Left forelimb (tissue), 1 donor: ENCODE data around the gene EFHC1.
"Not testable (repeated sequence)": the region's sequence is repeated elsewhere in the genome, so short reads cannot be mapped to it uniquely, and the experiment has no call there.

Experiments used
- DNase-seq: peaks from one replicate; pipeline ENCODE4 v3.0.0-alpha.2; 2018; ENCODE audit warnings: low spot score

EFHC1 gene

DNA sequence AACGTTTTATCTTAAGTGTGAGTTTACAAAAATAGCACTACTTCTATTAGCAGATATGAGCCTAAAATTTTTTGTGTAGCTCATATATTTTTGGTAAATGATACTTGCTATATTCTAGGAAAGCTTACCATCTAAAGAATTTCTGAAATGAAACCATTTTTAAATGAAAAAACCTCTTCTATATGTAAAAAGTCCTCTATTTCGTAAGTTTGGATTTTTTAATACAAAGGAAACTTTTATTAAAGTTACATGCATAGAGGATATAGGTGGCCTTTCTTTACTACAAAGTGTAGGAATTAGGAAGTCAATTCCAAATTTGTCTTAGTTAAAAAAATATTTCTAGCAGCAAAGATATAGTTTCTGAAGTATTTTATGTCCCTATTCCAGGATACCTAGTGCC lies 18.8 kb downstream of the EFHC1 start:
- DNase-seq: no peak

DNA sequence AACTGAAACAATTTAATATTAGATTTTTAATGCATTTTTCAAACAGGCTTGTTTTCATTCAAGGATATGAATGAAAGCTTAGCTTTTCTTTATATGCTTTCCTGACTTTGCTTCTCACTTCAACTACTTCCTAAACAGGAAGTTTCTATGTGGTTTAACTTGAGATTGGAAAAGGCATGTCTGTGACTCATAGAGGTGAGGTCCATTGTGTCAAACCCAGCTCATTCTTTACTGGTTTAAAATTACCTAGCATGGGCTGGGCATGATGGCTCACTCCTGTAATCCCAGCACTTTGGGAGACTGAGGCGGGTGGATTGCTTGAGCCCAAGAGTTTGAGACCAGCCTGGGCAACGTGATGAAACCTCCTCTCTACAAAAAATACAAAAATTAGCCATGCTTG lies 34.4 kb downstream of the EFHC1 start:
- DNase-seq: no peak

DNA sequence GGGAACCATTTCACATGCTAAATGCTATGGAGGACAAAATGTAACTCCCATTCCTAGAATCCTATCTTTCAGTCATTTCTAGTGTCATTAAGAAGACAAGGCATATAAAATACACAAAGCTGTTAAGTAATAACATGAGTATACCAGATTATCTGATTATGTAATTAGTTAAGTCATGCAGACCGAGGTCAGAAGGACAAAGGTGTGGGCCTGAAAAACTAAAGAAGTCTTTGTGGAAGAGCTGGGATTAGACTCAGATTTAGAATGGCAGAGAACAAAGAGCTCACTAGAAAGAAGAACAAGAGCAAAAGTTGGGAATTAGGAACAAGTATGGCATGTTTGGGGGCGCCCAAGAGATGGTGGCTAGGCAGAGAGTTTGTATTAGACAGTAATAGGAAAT lies 37.0 kb downstream of the EFHC1 start:
- DNase-seq: no peak

DNA sequence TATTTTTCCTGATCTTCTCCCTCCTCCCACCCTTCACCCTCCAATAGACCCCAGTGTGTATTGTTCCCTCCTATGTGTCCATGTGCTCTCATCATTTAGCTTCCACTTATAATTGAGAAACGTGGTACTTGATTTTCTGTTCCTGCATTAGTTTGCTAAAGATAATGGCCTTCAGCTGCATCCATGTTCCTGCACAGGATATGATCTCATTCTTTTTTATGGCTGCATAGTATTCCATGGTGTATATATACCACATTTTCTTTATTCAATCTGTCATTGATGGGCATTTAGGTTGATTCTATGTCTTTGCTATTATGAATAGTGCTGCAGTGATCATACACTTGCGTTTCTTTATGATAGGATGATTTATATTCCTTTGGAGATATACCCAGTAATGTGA lies 41.1 kb downstream of the EFHC1 start:
- not testable (repeated sequence) for DNase-seq

DNA sequence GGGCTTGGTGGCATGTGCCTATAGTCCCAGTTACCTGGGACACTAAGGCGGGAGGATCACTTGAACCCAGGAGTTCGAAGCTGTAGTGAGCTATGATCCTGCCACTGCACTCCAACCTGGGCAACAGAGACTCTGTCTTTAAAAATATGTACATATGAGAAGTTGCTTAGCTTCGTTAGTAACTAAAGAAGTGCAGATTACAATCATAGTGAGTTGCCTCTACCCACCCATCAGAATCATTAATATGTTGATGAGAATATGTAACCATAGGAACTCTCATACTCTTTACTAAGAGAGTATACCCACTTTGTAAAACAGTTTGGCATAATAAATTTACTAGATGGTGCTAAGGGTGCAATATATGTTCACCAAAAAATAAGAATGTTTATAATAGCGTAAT lies 54.0 kb downstream of the EFHC1 start:
- DNase-seq: no peak

DNA sequence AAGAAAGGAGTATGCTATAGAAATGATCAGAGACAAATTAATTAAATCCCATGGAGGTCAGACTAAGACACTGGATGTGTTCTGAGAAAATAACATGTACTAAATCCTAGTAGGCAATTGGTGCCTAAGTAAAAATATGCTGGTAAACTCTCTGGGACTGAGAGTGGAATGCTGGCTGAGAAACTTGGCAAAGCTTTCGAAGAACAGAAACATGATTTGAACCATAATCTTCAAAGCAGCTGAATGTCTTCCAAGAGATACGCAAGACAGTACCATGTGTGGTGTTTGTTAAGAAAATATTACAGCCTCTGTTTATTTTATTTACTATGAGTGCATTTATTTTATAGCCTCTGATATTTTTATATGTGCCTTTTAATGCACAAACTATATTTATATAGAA lies 55.2 kb downstream of the EFHC1 start:
- no peak for DNase-seq

DNA sequence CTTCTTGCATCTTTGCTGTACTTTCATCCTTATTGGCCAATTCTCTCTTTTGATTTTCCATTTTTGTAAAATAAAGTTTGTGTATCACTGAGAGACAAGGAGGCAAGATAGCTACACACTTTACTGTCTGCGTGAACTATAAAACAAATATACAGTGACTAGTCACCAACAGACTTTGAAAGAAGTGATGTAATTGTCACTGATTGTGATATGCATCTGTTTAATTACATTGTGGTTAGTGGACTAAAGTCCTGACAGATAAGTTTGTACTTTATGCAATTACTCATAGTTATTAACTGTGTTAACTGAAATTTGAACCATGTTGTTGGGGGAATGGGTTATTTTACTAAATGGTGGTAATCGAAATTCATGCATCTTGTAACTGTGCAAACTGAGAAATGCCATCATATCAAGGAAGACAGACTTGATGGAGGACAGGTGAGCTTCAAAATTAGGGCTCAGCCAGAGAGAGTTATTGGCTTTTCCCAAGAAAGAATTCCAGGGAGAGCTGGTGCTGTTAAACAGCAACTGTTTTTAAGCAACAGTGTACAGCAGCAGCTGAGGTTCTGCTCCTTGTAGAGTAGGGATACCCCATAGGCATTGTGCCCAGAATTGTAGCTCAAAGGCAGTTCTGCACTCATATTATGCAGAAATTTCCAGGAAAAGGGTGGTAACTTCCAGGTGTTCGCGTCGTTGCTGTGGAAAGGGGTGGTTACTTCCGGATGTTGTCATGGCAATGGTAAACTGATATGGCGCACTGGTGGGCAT lies 62.9 kb downstream of the EFHC1 start:
- no peak for DNase-seq

DNA sequence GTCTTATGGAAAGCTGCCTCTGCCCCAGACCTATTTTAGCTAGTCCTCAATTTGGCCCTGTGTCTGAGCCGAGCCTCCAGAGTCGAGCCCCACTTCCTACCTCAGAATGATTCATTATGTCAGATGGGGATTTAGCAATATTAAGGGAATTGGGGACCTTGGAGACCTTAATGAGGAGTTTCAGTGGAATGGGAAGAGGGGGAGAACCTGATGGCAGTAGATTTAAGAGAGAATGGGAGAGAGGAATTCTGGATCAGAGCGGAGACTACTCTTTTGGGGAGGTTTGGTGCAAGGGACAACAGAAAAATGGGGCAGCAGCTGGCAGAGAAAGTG lies 63.5 kb downstream of the EFHC1 start:
- DNase-seq: no peak

DNA sequence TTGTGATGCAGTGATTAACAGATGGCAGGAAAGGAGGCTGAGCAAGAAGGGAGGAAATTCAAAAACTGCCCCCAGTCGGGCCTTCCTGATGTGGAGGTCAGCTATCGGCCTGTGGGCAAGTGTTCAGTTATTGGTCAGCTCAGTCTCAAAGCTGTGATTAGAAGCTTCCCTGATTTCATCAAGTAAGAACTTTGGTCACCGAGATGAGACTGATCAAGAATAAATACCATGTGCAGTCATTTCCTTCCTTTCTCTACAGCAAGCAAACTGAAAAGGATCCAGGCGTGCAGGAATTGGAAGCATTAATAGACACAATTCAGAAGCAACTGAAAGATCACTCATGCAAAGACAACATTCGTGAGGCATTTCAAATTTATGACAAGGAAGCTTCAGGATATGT lies 69.7 kb downstream of the EFHC1 start:
- DNase-seq: no peak

DNA sequence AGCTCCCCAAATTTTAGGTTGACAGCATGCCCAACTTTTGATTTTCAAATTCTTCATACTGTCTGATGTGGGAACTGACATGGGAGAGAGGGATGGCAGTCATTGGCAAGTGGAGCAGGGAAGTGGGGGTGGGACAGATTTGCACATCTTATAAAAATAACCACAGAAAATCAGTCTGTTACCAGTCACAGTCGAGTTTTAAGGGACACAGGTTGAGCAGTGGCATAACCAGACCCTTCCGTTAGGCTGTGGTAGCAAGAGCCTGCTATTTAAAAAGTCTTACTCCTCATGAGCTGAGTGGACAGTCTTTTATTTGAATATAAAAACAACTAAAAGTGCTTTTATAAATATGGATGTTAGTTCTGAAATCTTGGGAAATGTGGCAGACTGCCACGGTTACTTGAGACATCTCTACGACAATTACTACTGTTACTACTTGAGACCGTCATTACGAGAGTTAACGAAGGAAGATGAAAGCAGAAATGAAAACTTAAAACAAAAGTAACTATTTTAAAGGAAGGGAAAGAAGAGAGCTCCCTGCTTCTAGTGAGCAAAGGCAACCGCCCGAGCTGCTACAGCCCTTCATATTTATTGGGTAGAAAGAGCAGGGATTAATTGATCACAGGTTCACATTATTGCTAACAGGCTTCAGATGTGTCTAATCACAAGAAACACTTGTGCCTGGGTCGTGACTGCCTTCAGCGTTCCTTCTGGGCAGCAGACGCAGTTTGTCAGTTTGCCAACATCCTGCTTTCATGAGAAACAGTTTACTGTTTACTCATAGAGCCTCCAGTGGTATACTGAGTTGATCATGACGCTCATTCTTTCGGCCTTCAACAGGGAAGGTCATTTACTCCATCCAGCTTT lies 71.3 kb downstream of the EFHC1 start:
- no peak for DNase-seq

DNA sequence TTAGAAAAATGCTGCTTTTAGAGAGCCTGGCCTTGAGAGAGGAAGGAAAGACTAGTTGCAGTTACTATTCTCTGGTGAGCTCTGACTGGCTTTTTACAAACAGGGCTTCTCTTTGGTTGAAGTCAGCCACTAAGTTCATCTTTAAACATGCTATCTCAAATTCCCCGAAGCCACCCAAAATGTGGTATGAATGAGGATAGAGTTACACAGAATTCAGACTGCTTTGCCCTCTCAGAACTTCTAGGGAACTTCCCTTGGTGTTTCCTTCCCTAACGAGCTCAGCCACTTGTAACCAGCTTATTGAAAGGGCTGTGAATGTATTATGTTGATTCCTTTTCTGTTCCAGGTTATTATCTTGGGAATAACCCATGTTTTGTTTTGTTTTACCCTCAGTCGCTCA lies 73.5 kb downstream of the EFHC1 start:
- no peak for DNase-seq

DNA sequence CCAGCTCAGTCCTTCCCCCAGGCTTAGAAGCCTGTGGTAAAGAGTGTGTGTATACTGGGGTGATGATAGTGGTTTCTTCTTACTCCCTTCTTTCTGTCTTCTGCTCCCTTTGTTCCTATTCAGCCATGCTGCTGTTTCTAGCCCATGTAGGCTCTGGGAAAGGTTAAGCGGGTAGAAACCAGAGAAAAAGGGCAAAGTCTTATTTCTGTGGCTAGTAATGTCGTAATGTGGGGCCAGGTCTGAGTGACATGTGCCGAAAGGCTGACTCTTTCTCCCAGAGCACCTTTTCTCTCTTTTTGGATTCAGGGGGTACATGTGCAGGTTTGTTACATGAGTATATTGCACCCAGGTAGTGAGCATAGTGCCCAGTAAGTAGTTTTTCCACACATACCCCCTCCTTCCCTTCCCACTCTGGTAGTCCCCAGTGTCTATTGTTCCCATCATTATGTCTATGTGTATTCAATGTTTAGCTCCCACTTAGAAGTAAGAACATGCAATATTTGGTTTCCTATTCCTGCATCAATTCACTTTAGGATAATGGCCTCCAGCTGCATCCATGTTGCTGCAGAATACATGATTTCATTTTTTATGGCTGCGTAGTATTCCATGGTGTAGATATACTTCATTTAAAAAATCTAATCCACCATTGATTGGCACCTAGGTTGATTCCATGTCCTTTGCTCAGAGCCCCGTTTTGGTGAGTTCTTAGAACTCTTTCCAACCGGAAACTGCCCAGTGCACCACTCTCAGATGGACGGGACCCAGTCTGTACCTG lies 74.3 kb downstream of the EFHC1 start:
- no peak for DNase-seq

DNA sequence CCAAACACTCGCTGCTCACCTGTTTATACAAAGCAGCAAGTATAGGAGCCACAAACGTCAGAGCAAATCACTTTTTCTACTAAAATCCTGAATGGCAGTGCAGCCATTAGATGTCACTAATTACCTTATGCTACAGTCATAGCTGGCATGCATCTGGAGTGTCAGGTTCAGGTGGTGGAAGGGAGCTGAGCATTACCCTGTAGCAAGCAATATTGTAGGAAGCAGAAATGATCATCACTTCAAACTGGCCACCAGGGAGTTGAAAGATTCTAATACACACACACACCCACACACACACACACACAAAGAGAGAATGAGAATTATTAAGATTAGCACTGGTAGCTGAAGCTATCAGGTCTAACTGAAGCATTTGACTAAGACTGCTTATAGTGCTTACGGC lies 75.8 kb downstream of the EFHC1 start:
- DNase-seq: no peak

DNA sequence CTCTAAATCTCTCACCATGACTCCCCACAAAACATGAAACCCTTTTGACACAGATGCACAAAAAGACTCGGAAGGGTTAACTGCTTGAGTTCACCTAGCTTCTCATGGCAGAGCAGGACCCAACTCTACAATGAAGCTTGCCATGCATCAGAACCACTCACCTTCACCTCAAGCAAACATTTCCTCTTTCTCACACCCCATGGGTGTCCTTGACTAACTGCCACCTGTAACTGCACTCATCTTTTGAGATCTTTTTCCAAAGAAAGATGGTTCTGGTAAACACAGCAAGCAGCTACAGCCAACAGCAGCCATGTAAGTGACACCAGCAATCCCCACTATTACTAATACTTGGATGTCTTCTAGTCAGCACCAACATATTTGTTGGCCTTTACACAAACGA lies 76.5 kb downstream of the EFHC1 start:
- no peak for DNase-seq

DNA sequence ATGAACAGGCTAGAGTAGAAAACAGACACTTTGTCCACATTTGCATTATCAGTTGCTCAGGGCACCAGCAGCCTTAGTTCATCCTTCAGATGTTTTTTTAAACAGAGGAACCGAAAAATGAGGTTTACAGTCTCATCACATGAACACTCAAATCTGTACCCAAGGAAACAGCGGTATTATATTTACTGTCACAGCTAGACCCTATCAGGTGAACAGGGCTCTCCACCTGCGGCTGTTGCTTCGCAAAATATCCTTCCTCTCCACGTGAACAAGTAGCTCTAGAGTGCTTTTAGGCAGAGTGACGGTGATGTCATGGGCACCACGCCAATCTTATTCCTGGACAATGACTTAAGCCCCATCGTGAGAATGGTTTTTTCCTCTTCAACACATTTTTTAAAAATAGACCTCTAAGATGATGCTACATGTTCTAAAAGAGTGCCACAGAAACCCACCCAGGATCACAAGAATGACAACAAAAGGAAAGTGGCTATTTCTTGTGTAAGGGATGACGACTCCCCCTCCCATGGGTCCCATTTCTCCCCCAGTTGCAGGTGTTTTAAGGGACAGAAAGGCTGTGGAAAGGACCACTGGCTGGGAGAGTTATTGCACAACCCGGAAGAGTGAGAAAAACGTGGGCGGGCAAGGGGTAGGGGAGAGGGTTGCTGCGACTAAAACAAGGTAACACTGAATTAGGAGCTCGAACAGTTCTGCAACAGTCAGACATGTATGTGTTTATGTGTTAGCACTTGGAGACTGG lies 77.7 kb downstream of the EFHC1 start:
- no peak for DNase-seq

DNA sequence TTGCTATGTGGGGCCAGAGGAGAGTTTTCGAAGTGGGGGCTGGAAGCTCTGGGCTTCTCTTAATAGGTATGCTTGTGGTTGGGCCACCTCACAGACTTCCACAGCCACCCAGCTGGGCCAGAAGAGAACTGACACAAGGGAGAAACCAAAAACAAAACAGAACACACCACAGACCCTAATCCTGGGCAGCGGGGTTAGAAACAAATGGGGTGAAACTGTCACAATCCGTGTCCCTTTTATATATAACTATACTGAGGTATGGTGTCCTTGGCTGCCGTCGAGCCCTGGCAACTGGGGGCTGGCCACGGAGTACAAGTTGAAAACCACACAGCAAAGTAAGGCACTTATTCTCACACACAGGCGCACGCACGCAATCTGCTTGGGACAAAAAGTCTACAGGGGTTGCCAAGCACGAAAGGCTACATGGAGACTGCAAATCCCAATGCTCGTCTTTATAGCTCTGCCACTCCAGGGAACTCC lies 78.4 kb downstream of the EFHC1 start:
- DNase-seq: no peak

DNA sequence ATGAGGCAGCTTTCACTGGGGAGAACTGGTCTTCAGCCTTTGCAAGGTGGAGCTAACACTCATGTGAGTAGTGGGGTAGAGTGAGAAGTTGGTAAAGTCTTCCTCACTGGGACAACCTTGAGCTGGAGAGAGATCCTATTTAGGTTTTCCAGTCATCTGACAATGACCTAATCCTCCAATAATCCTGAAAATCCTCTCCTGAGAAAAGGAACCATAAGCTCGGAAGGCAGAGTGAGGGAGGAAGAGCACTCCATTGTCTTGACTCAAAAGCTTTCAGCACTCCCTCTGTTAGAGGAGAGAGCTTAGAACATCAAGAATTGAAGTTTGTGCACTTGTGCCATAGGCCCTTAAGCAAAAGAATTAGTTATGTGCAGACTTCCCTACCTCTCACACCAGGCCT lies 78.9 kb downstream of the EFHC1 start:
- DNase-seq: no peak

DNA sequence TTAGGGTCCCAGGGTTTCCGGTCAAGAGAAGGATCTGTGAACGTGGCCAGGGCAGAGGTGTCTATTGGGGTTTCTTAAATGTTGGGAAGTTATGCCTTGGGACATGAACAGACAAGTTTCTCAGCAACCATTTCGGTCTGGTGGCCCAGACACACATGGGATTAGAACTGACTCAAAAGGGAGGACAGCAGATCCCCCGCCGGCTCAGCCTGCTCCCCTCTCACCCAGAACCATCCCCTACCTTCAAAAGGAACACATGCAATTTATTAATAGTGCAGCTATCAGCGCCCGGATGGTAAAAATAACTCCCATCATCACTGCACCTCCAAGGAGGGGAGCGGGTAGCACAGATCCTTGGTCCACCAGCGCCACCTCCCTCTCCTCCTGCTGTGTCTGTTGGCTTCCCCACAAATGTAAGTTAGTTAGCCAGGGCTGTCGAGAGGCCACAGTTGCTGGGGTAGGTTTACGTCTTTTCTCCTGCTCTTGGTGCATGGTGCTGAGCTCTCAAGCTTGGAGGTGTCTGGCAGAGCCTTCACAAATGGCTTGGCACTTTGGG lies 79.6 kb downstream of the EFHC1 start:
- no peak for DNase-seq

DNA sequence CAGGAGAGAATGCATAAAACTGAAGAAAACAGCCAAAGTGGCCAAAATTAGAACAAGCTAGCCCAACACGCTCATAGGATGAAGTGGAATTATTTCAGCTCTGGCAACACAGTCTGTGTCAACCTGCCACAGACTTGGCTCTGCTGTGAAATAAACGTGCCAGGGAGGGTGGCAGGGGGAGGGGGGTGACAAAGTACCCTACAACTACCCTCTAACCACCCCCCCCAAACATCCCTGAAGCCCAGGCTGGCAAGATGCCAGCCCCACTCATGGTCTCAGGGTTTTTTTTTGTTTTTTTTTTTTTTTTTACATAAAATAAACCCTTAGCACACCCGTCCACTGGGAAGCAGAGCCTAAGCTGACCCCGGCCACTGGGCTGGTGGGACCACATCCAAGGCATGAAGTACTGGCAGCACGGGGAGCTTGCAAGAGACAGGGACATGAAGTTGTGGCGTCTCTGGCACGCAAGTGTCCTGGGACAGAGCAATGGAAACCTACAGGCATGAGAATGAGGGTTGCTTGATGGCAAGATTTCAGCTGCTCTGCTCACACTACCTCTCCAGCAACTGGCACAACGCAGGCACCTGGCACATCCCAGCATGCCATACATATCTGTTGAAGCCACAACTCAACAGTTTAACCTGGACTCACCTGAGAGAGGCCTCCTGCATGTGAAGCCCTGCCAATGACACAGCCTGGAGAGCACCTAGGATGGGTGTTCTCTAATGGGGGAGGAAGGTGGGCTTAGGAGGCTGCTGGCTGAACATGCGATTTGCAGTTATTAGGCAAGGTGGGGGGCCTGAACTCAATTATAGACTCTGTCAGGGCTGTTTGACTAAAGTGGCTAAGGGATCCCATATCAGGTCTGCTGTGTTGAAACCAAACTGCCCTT lies 80.3 kb downstream of the EFHC1 start:
- no peak for DNase-seq

DNA sequence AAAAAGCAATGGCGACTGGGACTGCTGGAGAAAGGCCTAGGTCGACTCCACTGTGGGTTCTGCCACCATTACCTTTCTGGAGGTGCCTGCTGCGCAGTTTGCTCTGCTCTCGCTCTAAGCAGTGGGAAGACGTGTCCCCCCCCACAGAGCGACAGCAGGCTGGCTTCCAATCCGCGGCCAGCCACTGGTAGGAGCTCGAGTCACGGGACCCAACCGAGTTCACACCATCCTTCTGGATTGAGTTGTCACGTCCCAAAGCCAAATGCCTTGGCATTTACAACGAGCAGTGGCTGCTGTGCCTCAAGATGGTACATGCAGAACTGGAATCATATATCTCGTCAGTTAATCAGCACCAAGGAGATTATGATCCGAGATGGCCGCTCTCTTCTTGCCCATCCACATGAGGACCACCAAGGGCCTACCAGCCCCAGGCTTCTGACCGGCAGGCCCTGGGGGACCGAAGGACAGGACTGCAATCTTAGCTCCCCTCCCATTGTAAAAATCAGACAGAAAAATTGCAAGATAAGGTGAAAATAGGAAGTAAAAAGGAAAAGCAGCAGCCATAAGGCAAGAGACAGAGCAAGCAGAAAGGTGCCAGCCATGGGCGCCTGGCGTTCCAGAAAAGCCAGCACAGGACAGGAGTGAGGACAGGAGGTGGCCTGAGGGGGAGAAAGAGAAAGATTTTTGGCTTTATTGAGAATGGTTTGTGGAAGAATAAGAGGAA lies 82.3 kb downstream of the EFHC1 start:
- DNase-seq: no peak
